Measurements from ENCODE around the gene ECSIT.
"Not testable (repeated sequence)": the region's sequence is repeated elsewhere in the genome, so short reads cannot be mapped to it uniquely, and the experiment has no call there.

The ECSIT gene

DNA sequence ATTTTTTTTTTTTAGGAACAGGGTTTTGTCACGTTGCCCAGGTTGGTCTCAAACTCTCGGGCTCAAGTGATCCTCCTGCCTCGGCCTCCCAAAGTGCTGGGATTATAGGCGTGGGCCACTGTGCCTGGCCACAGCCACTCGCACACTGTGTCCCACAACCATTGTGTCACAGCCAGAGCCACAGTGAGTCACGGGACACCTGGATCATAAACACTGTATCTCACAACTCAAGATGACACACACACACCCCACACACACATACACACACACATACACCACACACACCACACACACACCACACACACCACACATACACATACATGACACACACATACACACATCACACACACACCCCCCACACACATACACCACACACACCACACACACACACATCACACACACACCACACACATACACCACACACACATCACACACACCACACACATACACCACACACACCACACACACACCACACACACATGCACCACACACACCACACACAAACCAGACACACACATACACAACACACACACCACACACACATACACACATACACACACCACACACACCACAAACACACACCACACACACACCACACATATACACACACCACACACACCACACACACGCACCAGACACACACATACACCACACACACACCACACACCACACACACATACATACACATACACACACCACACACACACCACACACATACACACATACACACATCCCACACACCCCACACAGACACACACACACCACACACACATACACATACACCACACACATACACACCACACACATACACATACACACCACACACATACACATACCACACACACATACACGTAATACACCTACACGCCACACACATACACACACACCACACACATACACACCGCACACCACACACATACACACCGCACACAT is 64.3 kb downstream of the ECSIT start:
- FAIRE-seq (peak; percentile 97), DNase-seq (ENCODE audit: insufficient read length) (no peak)
- no peak for TF ChIP-seq POLR2AphosphoS5 (IDR thresholded peaks at IDR 0.05; ENCODE audit: low read depth, low read length)
- no peak for TF ChIP-seq TAF1 (IDR thresholded peaks at IDR 0.05; ENCODE audit: borderline replicate concordance, low read depth, low read length)

DNA sequence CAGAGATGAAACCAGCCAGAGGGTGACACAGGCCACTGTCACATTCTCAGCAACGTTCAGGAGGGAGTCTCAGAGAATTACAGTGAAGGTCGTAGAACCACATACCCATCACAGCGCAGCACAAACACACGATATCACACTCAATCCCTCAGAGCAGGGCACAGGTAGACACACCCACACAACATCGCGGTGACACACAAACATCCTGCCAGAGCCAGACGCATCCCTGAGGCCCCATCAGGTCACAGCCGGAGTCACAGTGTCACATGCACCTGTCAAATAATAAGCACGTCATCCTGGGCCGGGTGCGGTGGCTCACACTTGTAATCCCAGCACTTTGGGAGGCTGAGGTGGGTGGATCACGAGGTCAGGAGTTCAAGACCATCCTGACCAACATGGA is 65.5 kb downstream of the ECSIT start:
- FAIRE-seq = no peak
- no peak for TF ChIP-seq POLR2AphosphoS5 (IDR thresholded peaks at IDR 0.05; ENCODE audit: low read depth, low read length)
- no peak for TF ChIP-seq POLR2A (IDR thresholded peaks at IDR 0.05; ENCODE audit: low read depth, low read length)
- TF ChIP-seq TAF1 (IDR thresholded peaks at IDR 0.05; ENCODE audit: borderline replicate concordance, low read depth, low read length) = no peak
- DNase-seq (ENCODE audit: insufficient read length) = no peak

DNA sequence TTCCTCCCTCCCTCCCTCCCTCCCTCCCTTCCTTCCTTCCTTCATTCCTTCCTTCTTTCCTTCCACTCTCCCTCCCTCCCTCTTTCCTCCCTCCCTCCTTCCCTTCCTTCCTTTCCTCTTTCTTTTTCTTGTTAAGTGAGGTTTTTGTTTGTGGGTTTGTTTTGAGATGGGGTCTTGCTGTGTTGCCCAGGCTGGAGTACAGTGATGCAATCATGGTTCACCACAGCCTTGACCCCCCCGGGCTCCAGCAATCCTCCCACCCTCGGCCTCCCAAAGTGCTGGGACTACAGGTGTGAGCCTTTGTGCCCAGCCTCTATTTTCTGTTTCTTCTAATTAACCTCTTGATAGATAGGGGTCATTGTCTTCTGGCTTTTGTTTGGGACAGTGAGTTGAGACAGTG is 67.5 kb downstream of the ECSIT start:
- DNase-seq (ENCODE audit: insufficient read length) (no peak), FAIRE-seq (no peak)
- TF ChIP-seq POLR2AphosphoS5 (IDR thresholded peaks at IDR 0.05; ENCODE audit: low read depth, low read length) (no peak), POLR2A (IDR thresholded peaks at IDR 0.05; ENCODE audit: low read depth, low read length) (no peak), TAF1 (IDR thresholded peaks at IDR 0.05; ENCODE audit: borderline replicate concordance, low read depth, low read length) (no peak)

DNA sequence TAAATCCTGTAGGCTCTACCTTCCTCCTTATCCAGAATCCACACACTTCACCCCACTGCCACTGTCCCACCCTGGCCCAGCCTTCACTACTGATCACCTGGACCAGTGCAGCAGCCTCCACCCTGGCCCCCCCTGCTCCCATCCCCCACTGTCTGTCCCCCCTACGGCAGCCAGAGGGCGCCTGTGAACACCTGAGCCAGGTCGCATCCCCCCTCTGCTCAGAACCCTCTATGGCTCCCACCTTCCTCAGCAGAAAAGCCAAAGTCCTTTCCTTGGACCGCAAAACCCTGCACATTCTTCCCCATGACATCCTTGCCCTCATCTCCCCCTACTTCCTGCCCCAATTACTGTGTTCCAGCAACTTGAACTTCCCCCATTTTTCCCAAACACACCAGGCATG is 68.7 kb downstream of the ECSIT start:
- DNase-seq (ENCODE audit: insufficient read length) = peak; percentile 41
- no peak for FAIRE-seq
- TF ChIP-seq TAF1 (IDR thresholded peaks at IDR 0.05; ENCODE audit: borderline replicate concordance, low read depth, low read length) = no peak
- no peak for TF ChIP-seq POLR2A (IDR thresholded peaks at IDR 0.05; ENCODE audit: low read depth, low read length)
- TF ChIP-seq POLR2AphosphoS5 (IDR thresholded peaks at IDR 0.05; ENCODE audit: low read depth, low read length) = no peak

DNA sequence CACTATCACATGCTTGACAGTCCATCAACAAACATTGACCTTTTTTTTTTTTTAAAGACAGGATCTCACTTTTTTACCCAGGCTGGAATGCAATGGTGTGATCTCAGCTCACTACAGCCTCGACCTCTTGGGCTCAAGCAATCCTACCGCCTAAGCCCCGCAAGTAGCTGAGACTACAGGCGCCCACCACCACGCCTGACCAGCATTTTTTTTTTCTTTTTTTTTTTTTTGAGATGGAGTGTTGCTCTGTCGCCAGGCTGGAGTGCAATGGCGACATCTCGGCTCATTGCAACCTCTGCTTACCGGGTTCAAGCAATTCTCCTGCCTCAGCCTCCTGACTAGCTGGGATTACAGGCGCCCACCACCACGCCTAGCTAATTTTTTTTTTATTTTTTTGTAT is 70.0 kb downstream of the ECSIT start:
- not testable (repeated sequence) for DNase-seq (ENCODE audit: insufficient read length); FAIRE-seq

DNA sequence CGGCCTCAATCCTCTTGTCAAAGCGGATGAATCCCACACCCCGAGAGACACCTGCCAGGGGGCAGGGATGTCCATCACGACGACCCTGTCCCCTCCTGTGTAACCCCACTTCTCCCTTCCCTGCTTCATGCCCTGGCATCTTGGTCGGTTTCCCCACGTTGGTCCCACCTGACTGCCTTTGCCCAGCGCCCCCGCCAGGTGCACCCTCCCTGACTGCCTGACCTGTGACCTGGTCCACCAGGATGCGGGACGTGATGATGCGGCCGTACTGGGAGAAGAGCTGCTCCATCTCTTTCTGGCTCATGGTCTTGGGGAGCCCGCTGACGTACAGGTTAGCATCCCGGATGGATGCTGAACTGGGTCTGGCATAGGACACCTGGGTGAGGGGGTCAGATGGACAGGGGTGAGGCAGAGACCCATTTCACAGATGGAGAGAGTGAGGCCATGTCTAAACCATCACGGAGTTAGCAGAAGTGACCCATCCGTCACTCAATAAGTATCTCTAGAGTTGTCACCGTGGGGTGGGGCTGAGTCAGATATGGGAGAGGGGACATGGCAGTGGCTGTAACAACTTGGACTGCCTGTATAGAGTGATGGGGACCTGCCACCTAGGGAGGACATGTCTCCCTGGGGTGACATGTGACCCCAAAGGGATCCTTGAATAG is 70.6 kb downstream of the ECSIT start:
- FAIRE-seq = no peak
- TF ChIP-seq TAF1 (IDR thresholded peaks at IDR 0.05; ENCODE audit: borderline replicate concordance, low read depth, low read length) (no peak), POLR2A (IDR thresholded peaks at IDR 0.05; ENCODE audit: low read depth, low read length) (no peak), POLR2AphosphoS5 (IDR thresholded peaks at IDR 0.05; ENCODE audit: low read depth, low read length) (no peak)
- peak; percentile 3 for DNase-seq (ENCODE audit: insufficient read length)

DNA sequence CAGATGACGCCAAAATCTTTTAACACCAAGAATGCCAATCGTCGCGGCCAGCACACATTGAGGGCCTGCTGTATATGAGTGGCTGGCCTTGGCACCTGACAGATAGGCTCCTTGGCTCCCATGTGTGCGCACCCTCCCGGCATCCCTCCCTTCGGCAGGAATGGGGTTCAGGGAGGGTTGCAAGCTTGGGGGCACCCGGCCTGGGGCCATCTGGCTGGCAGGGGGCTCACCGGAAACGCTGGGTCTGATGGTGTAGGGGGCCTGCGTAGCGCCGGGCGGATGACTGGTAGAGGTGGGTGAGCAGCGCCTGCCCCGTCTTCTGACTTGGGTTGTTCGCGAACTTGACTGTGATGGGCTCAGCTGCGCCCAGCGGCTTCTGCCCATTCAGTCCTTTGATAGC is 71.1 kb downstream of the ECSIT start:
- FAIRE-seq = no peak
- TF ChIP-seq POLR2A (IDR thresholded peaks at IDR 0.05; ENCODE audit: low read depth, low read length) = no peak
- TF ChIP-seq POLR2AphosphoS5 (IDR thresholded peaks at IDR 0.05; ENCODE audit: low read depth, low read length) = no peak
- no peak for TF ChIP-seq TAF1 (IDR thresholded peaks at IDR 0.05; ENCODE audit: borderline replicate concordance, low read depth, low read length)
- DNase-seq (ENCODE audit: insufficient read length) = peak; percentile 17

DNA sequence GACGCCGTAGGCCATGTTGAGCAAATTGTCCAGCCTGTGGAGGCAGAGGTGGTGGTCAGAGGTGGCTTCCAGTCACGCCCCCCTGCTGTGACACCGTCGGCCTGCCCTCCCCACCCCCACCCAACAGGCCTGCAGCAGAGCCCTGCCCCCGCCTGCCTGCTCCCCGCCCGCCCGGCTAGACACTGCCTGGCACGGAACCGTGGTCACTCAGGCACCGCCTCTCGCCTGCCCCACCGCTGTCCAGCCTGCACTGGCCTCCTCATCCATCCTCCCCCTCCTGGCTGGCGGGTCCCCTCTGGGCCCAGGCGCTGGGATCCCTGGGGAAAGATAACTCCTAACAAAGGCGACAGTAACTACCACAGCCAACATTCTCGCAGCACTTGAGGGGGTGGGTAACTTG is 71.8 kb downstream of the ECSIT start:
- FAIRE-seq (no peak), DNase-seq (ENCODE audit: insufficient read length) (peak; percentile 12)
- TF ChIP-seq POLR2AphosphoS5 (IDR thresholded peaks at IDR 0.05; ENCODE audit: low read depth, low read length) (no peak), POLR2A (IDR thresholded peaks at IDR 0.05; ENCODE audit: low read depth, low read length) (no peak), TAF1 (IDR thresholded peaks at IDR 0.05; ENCODE audit: borderline replicate concordance, low read depth, low read length) (no peak)

DNA sequence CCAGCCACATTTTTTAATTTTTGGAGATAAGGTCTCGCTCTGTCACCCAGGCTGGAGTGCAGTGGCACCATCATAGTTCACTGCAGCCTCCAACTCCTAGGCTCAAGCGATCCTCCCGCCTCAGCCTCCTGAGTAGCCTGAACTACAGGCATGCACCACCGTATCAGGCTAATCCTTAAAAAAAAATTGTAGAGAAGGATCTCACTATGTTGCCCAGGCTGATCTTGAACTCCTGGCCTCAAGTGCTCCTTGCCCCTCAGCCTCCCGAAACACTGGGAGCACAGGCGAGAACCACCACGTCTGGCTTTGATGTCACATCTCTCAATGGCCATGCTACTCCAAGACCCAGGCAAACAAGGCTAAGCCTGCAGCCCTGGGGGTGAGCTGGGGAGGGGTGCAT is 72.3 kb downstream of the ECSIT start:
- TF ChIP-seq TAF1 (IDR thresholded peaks at IDR 0.05; ENCODE audit: borderline replicate concordance, low read depth, low read length) = no peak
- TF ChIP-seq POLR2AphosphoS5 (IDR thresholded peaks at IDR 0.05; ENCODE audit: low read depth, low read length) = no peak
- no peak for TF ChIP-seq POLR2A (IDR thresholded peaks at IDR 0.05; ENCODE audit: low read depth, low read length)
- no peak for DNase-seq (ENCODE audit: insufficient read length)
- FAIRE-seq = no peak
